ENCODE measurements around the gene C19orf25. TPM values are rescaled to one million over a fixed set of nuclear protein-coding genes. Genes with fewer than 3 reads are reported as not detected.

Gene C19orf25
- total and polyA plus RNA-seq, 2 of the 13 experiments (the other 11 are each of a cell fraction or from before 2014, with no cell fraction given): 14.2 to 32.4 TPM

- no peak for TF ChIP-seq ZXDC (CRISPR knock-in tag; IDR thresholded peaks at IDR 0.05)
- no peak for TF ChIP-seq BCL6 (CRISPR knock-in tag; IDR thresholded peaks at IDR 0.05)
- TF ChIP-seq ZFYVE20 (CRISPR knock-in tag; IDR thresholded peaks at IDR 0.05; ENCODE audit: borderline replicate concordance, low read depth): no peak
- TF ChIP-seq ZNF780A (CRISPR knock-in tag; IDR thresholded peaks at IDR 0.05): no peak
- no peak for TF ChIP-seq RFXAP (CRISPR knock-in tag; IDR thresholded peaks at IDR 0.05; ENCODE audit: borderline replicate concordance)
- TF ChIP-seq ZNF496 (CRISPR knock-in tag; IDR thresholded peaks at IDR 0.05; ENCODE audit: insufficient replicate concordance): no peak
- TF ChIP-seq, protein P1, sequence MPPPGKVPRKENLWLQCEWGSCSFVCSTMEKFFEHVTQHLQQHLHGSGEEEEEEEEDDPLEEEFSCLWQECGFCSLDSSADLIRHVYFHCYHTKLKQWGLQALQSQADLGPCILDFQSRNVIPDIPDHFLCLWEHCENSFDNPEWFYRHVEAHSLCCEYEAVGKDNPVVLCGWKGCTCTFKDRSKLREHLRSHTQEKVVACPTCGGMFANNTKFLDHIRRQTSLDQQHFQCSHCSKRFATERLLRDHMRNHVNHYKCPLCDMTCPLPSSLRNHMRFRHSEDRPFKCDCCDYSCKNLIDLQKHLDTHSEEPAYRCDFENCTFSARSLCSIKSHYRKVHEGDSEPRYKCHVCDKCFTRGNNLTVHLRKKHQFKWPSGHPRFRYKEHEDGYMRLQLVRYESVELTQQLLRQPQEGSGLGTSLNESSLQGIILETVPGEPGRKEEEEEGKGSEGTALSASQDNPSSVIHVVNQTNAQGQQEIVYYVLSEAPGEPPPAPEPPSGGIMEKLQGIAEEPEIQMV (CRISPR knock-in tag; IDR thresholded peaks at IDR 0.05; ENCODE audit: low read depth): no peak
- TF ChIP-seq HMGXB3 (CRISPR knock-in tag; IDR thresholded peaks at IDR 0.05; ENCODE audit: borderline replicate concordance): no peak
- TF ChIP-seq LRRFIP1 (CRISPR knock-in tag; conservative IDR thresholded peaks at IDR 0.05): no peak
Measured at GRCh38 chr19:1423436-1424191, 55.4 kb downstream of the C19orf25 start (continued).
